IPS-NIHi7 (cell line): ENCODE results near the gene PLEKHD1.
A peak's percentile ranks its signal among the peaks of the same experiment; 100 is the strongest.

Source experiments
- DNase-seq: peaks from one replicate; pipeline ENCODE4 v3.0.0; 2012; ENCODE audit warnings: mixed read lengths; ENCODE audit errors: extremely low spot score

Gene PLEKHD1

GRCh38 chr14:69518289-69519101 lies 34.0 kb downstream of the PLEKHD1 start:
- no peak for DNase-seq

- peak; percentile 12 for DNase-seq
These were observed 34.9 kb downstream of the PLEKHD1 start for GRCh38 chr14:69519204-69520100.

- DNase-seq = no peak
These were observed 37.5 kb downstream of the PLEKHD1 start for GRCh38 chr14:69522026-69522425.

GRCh38 chr14:69525896-69526295 lies 41.4 kb downstream of the PLEKHD1 start:
- no peak for DNase-seq

GRCh38 chr14:69527635-69528034 lies 43.1 kb downstream of the PLEKHD1 start:
- DNase-seq = no peak

GRCh38 chr14:69528143-69528542 lies 43.6 kb downstream of the PLEKHD1 start:
- no peak for DNase-seq

- no peak for DNase-seq
These were observed 44.4 kb downstream of the PLEKHD1 start for GRCh38 chr14:69528930-69529329.

GRCh38 chr14:69529563-69529962 lies 45.0 kb downstream of the PLEKHD1 start:
- no peak for DNase-seq

- DNase-seq = no peak
These were observed 45.6 kb downstream of the PLEKHD1 start for GRCh38 chr14:69530095-69530494.

GRCh38 chr14:69531135-69531534 lies 46.6 kb downstream of the PLEKHD1 start:
- no peak for DNase-seq

GRCh38 chr14:69532561-69533340 lies 48.2 kb downstream of the PLEKHD1 start:
- no peak for DNase-seq

GRCh38 chr14:69535230-69535848 lies 50.8 kb downstream of the PLEKHD1 start:
- peak; percentile 91 for DNase-seq

GRCh38 chr14:69536971-69537370 lies 52.4 kb downstream of the PLEKHD1 start:
- DNase-seq = no peak

GRCh38 chr14:69537900-69538299 lies 53.4 kb downstream of the PLEKHD1 start:
- DNase-seq = no peak

- no peak for DNase-seq
These were observed 54.2 kb downstream of the PLEKHD1 start for GRCh38 chr14:69538766-69539165.

- no peak for DNase-seq
These were observed 55.3 kb downstream of the PLEKHD1 start for GRCh38 chr14:69539631-69540410.

- no peak for DNase-seq
These were observed 56.3 kb downstream of the PLEKHD1 start for GRCh38 chr14:69540654-69541335.

- DNase-seq = no peak
These were observed 57.8 kb downstream of the PLEKHD1 start for GRCh38 chr14:69542311-69542710.

- DNase-seq = no peak
These were observed 59.0 kb downstream of the PLEKHD1 start for GRCh38 chr14:69543341-69544115.
